Liver (tissue), 9 donors: ENCODE measurements around the gene TNS3. TPM values are rescaled to one million over a fixed set of nuclear protein-coding genes. Genes with fewer than 3 reads are reported as not detected.
"Not testable (repeated sequence)": the region's sequence is repeated elsewhere in the genome, so short reads cannot be mapped to it uniquely, and the experiment has no call there.

Source experiments
- DNase-seq: peaks from one replicate; pipeline ENCODE4 v3.0.0-alpha.2; 2017; ENCODE audit warnings: low spot score
- H3K27ac ChIP-seq, 2 donors: one replicate each; pipeline ENCODE4 v1.7.0; 2013; ENCODE audit warnings: inconsistent platforms in 2 of 2, low read length in 2 of 2, control low read depth in 1 of 2, low read depth in 1 of 2, mild to moderate bottlenecking in 1 of 2
- H3K27me3 ChIP-seq, 4 donors: one replicate each; pipeline versions ENCODE4 v1.6.1 to v1.7.0; 2013; ENCODE audit warnings: low read length in 3 of 4, inconsistent platforms in 1 of 4, mild to moderate bottlenecking in 1 of 4, moderate library complexity in 1 of 4; ENCODE audit not compliant: control insufficient read depth in 4 of 4, insufficient read depth in 4 of 4
- H3K36me3 ChIP-seq, 4 donors: one replicate each; pipeline versions ENCODE4 v1.6.1 to v1.7.0; 2013; ENCODE audit warnings: low read length in 3 of 4, mild to moderate bottlenecking in 3 of 4, low read depth in 1 of 4, moderate library complexity in 1 of 4; ENCODE audit not compliant: control insufficient read depth in 4 of 4, insufficient read depth in 3 of 4
- H3K4me1 ChIP-seq, 4 donors: one replicate each; pipeline versions ENCODE4 v1.6.1 to v1.7.0; 2013; ENCODE audit warnings: low read length in 3 of 4, mild to moderate bottlenecking in 3 of 4, moderate library complexity in 1 of 4; ENCODE audit not compliant: control insufficient read depth in 4 of 4, insufficient read depth in 4 of 4
- H3K4me3 ChIP-seq, 3 donors: one replicate each; pipeline versions ENCODE4 v1.6.1 to v1.7.0; 2013; ENCODE audit warnings: low read length in 3 of 3, control low read depth in 1 of 3, low read depth in 1 of 3, mild to moderate bottlenecking in 1 of 3
- H3K9ac ChIP-seq, 2 donors: one replicate each; pipeline ENCODE4 v1.7.0; 2013; ENCODE audit warnings: low read length in 2 of 2, mild to moderate bottlenecking in 2 of 2, moderate library complexity in 2 of 2, control low read depth in 1 of 2, low read depth in 1 of 2
- H3K9me3 ChIP-seq, 4 donors: one replicate each; pipeline versions ENCODE4 v1.6.1 to v1.7.0; 2013; ENCODE audit warnings: low read length in 3 of 4; ENCODE audit not compliant: control insufficient read depth in 4 of 4
- EGR1 ChIP-seq, 2 donors: IDR thresholded peaks; 2 replicates each; pipeline ENCODE4 v1.6.1; 2016 to 2018; ENCODE audit warnings: antibody characterized with exemption in 2 of 2, low read depth in 2 of 2
- HNF4G ChIP-seq: IDR thresholded peaks from 2 replicates; pipeline ENCODE4 v1.6.1; 2016; ENCODE audit warnings: antibody characterized with exemption
- JUND ChIP-seq, 2 donors: IDR thresholded peaks; 2 replicates each; pipeline ENCODE4 v1.6.1; 2016; ENCODE audit warnings: antibody characterized with exemption in 2 of 2
- NR2F2 ChIP-seq: IDR thresholded peaks from 2 replicates; pipeline ENCODE4 v1.6.1; 2016; ENCODE audit warnings: antibody characterized with exemption
- RAD21 ChIP-seq, 2 donors: IDR thresholded peaks; 2 replicates each; pipeline ENCODE4 v1.6.1; 2016; ENCODE audit warnings: antibody characterized with exemption in 2 of 2, mild to moderate bottlenecking in 2 of 2
- TAF1 ChIP-seq: conservative IDR thresholded peaks from 2 replicates; pipeline ENCODE4 v1.6.1; 2016; ENCODE audit warnings: antibody characterized with exemption, mild to moderate bottlenecking
- WGBS: extraction: QIAGEN DNeasy Blood & Tissue Kit; methylation state at CpG from one replicate; pipeline ENCODE4 v1.1.7; 2013; 5-methylcytosine and 5-hydroxymethylcytosine counted together
- polyA plus RNA-seq, 2 donors: library from polyadenylated mRNA; stranded (reverse) in 1 of 2; unstranded in 1 of 2; fragments of 200-250 nt in 1 of 2; fragments of >200 nt in 1 of 2; fragmentation: Nextera tagmentation in 1 of 2; extraction: Ambion mirVana in 1 of 2; gene quantifications; one replicate each; pipeline versions ENCODE4 v1.2.1 to v1.2.3, GENCODE V29; 2013 to 2015
- total RNA-seq, 2 donors: library from RNA; depleted of rRNA; stranded (reverse); fragments of >200 nt; gene quantifications; one replicate each; pipeline ENCODE4 v1.2.3, GENCODE V29; 2014
- TF ChIP-seq, protein P1 (sequence below): IDR thresholded peaks from 2 replicates; pipeline ENCODE4 v1.6.1; 2016; ENCODE audit warnings: antibody characterized with exemption
- TF ChIP-seq, protein P2 (sequence below): IDR thresholded peaks from 2 replicates; pipeline ENCODE4 v1.6.1; 2016; ENCODE audit warnings: antibody characterized with exemption
- TF ChIP-seq, protein P3 (sequence below): fragments of 150-350 bp; IDR thresholded peaks from 2 replicates; pipeline ENCODE4 v1.5.1; 2017; ENCODE audit warnings: improper control_type of control experiment, low read depth, low read length; ENCODE audit not compliant: missing input control
- TF ChIP-seq, protein P4 (sequence below): IDR thresholded peaks from 2 replicates; pipeline ENCODE4 v1.6.1; 2016; ENCODE audit warnings: antibody characterized with exemption, mild to moderate bottlenecking
- donor health status: healthy.
- donor health status: healthy.
- donor health status: healthy.
- donor health status: healthy.
- donor health status: healthy.

Gene TNS3
- total and polyA plus RNA-seq, 4 donors: 16.8 to 100 (median 29.5) TPM

DNA sequence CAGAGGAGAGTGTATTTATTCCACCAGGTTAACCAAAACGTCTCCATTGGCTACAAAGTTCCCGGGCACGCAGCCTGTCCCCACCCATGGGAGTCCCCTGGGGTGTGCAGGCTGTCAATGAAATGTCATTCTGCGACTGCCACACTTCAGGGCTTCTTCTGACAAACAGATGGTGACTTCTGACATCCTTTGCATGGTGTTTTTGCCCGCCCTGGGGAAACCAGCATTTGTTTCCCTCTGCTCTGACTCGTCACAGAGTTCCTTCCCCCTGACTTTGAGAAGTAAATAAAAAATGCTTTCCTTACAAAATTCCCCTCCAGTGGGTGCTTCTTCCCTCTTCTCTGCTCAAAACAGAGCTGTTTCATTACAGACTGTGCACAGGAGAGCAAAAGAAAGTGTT lies 38.2 kb downstream of the TNS3 start:
- Histone ChIP-seq H3K9ac (no peak overlapping the region), H3K4me3 (no peak overlapping the region), H3K9me3 (no peaks in the 10 kb centered on the region), H3K4me1 (peaks cover 3 to 24% (median 10%) of the 10 kb centered on the region in 4 donors), H3K27me3 (no peaks in the 10 kb centered on the region), H3K27ac (no peak overlapping the region), H3K36me3 (peaks cover 0 to 3% (median 1%) of the 10 kb centered on the region in 4 donors)
- peak; percentile 30 for DNase-seq
- TF ChIP-seq RAD21 (IDR thresholded peaks at IDR 0.05) (no peak), TAF1 (no peak)
- 70% methylated on average over 6 of the region's 6 CpGs for WGBS

DNA sequence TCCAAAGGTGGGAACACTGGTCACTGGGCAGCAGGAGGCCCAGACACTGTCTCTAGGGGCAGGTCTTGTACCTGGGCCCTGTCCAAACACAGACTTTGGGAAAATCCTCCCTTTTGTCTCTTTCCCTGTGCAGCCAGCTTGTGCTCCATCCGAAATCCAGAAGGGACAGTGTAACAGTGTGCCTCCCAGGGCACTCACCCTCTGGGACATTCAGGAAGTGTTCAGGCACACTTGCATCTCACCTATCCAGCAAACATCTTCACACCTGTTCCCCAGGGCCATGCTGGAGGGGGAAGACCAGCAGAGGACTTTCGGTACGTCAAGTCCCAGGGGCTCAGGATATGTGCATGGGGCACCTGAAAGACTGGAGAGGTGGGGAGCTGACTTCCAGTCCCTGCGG lies 38.9 kb downstream of the TNS3 start:
- H3K9ac ChIP-seq: no peak overlapping the region
- no peak overlapping the region for H3K4me3 ChIP-seq
- no peak for DNase-seq
- H3K27me3 ChIP-seq: no peaks in the 10 kb centered on the region
- no peak overlapping the region for H3K27ac ChIP-seq
- no peak for TF ChIP-seq EGR1 (IDR thresholded peaks at IDR 0.05; ENCODE audit: low read depth in 2 of 2)
- TF ChIP-seq, protein P1, sequence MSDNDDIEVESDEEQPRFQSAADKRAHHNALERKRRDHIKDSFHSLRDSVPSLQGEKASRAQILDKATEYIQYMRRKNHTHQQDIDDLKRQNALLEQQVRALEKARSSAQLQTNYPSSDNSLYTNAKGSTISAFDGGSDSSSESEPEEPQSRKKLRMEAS: no peak
- TF ChIP-seq, protein P2, sequence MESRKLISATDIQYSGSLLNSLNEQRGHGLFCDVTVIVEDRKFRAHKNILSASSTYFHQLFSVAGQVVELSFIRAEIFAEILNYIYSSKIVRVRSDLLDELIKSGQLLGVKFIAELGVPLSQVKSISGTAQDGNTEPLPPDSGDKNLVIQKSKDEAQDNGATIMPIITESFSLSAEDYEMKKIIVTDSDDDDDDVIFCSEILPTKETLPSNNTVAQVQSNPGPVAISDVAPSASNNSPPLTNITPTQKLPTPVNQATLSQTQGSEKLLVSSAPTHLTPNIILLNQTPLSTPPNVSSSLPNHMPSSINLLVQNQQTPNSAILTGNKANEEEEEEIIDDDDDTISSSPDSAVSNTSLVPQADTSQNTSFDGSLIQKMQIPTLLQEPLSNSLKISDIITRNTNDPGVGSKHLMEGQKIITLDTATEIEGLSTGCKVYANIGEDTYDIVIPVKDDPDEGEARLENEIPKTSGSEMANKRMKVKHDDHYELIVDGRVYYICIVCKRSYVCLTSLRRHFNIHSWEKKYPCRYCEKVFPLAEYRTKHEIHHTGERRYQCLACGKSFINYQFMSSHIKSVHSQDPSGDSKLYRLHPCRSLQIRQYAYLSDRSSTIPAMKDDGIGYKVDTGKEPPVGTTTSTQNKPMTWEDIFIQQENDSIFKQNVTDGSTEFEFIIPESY: no peak
- no peak for TF ChIP-seq RAD21 (IDR thresholded peaks at IDR 0.05)
- TF ChIP-seq, protein P3, sequence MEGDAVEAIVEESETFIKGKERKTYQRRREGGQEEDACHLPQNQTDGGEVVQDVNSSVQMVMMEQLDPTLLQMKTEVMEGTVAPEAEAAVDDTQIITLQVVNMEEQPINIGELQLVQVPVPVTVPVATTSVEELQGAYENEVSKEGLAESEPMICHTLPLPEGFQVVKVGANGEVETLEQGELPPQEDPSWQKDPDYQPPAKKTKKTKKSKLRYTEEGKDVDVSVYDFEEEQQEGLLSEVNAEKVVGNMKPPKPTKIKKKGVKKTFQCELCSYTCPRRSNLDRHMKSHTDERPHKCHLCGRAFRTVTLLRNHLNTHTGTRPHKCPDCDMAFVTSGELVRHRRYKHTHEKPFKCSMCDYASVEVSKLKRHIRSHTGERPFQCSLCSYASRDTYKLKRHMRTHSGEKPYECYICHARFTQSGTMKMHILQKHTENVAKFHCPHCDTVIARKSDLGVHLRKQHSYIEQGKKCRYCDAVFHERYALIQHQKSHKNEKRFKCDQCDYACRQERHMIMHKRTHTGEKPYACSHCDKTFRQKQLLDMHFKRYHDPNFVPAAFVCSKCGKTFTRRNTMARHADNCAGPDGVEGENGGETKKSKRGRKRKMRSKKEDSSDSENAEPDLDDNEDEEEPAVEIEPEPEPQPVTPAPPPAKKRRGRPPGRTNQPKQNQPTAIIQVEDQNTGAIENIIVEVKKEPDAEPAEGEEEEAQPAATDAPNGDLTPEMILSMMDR: no peak
- TF ChIP-seq, protein P4, sequence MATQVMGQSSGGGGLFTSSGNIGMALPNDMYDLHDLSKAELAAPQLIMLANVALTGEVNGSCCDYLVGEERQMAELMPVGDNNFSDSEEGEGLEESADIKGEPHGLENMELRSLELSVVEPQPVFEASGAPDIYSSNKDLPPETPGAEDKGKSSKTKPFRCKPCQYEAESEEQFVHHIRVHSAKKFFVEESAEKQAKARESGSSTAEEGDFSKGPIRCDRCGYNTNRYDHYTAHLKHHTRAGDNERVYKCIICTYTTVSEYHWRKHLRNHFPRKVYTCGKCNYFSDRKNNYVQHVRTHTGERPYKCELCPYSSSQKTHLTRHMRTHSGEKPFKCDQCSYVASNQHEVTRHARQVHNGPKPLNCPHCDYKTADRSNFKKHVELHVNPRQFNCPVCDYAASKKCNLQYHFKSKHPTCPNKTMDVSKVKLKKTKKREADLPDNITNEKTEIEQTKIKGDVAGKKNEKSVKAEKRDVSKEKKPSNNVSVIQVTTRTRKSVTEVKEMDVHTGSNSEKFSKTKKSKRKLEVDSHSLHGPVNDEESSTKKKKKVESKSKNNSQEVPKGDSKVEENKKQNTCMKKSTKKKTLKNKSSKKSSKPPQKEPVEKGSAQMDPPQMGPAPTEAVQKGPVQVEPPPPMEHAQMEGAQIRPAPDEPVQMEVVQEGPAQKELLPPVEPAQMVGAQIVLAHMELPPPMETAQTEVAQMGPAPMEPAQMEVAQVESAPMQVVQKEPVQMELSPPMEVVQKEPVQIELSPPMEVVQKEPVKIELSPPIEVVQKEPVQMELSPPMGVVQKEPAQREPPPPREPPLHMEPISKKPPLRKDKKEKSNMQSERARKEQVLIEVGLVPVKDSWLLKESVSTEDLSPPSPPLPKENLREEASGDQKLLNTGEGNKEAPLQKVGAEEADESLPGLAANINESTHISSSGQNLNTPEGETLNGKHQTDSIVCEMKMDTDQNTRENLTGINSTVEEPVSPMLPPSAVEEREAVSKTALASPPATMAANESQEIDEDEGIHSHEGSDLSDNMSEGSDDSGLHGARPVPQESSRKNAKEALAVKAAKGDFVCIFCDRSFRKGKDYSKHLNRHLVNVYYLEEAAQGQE: no peak
- no peaks in the 10 kb centered on the region for H3K9me3 ChIP-seq
- peaks cover 5 to 30% (median 15%) of the 10 kb centered on the region in 4 donors for H3K4me1 ChIP-seq
- 95% methylated on average over 4 of the region's 4 CpGs for WGBS
- peaks cover 0 to 3% (median 1%) of the 10 kb centered on the region in 4 donors for H3K36me3 ChIP-seq

DNA sequence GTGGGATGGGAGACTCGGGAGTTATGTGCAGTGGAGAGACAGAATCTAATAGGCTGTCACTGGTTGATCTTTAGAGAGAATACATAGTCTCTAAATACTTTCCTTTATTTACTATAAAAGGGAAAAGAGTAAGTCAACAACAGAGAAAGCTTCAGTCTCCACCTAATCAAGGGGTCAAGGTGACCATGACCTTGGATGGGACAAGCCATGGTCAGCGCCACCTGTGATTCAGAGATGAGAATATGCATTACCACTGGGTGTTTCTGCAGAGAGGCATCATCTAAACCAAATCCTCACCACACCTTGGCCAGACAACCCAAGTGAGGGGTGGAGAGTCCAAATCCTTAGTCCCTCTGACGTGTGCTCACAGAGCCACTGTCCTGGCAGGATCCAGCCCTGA lies 39.9 kb downstream of the TNS3 start:
- H3K27me3 ChIP-seq: no peaks in the 10 kb centered on the region
- 95% methylated on average over 3 of the region's 3 CpGs for WGBS
- DNase-seq: no peak
- peaks cover 11 to 40% (median 21%) of the 10 kb centered on the region in 4 donors for H3K4me1 ChIP-seq
- H3K4me3 ChIP-seq: no peak overlapping the region
- no peak overlapping the region for H3K9ac ChIP-seq
- H3K27ac ChIP-seq: peak overlapping the region in 1 of 2 donors; percentile 11
- H3K36me3 ChIP-seq: peaks cover 0 to 3% (median 1%) of the 10 kb centered on the region in 4 donors
- TF ChIP-seq JUND (IDR thresholded peaks at IDR 0.05): no peak
- TF ChIP-seq EGR1 (IDR thresholded peaks at IDR 0.05; ENCODE audit: low read depth in 2 of 2): no peak
- no peak for TF ChIP-seq NR2F2
- no peak for TF ChIP-seq HNF4G
- TF ChIP-seq TAF1: no peak
- TF ChIP-seq, protein P4: no peak
- TF ChIP-seq, protein P1: no peak
- H3K9me3 ChIP-seq: no peaks in the 10 kb centered on the region

DNA sequence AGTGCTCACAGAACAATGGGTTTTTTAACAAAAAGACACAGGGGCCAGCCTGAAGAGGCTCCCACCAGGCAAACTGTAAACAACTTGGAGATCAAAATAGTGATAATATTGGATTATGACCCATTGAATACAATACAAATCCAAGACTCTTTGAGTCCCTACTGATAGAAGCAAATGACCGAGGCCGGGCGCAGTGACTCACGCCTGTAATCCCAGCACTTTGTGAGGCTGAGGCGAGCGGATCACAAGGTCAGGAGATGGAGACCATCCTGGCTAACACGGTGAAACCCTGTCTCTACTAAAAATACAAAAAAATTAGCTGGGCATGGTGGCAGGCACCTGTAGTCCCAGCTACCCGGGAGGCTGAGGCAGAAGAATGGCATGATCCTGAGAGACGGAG lies 40.4 kb downstream of the TNS3 start:
- not testable (repeated sequence) for H3K4me3 ChIP-seq, H3K9ac ChIP-seq
- H3K27ac ChIP-seq: peak overlapping the region in 1 of 2 donors; percentile 5

More for the DNA sequence above, 40.4 kb downstream of the TNS3 start:
- H3K36me3 ChIP-seq, DNase-seq, H3K9me3 ChIP-seq, H3K27me3 ChIP-seq: not testable (repeated sequence)
- peaks cover 17 to 45% (median 24%) of the 10 kb centered on the region in 4 donors for H3K4me1 ChIP-seq
- 91% methylated on average over 9 of the region's 9 CpGs for WGBS
